22Rv1 (cell line): ENCODE measurements around the gene ZDHHC6.

Source experiments
- ZFX ChIP-seq: fragments of 450-650 bp; IDR thresholded peaks from 2 replicates; pipeline ENCODE4 v1.6.1; 2017; ENCODE audit warnings: antibody characterized with exemption, borderline replicate concordance
- TF ChIP-seq, protein P1 (sequence below): fragments of 450-650 bp; IDR thresholded peaks from 2 replicates; pipeline ENCODE4 v1.5.1; 2017; ENCODE audit warnings: mild to moderate bottlenecking

DNA sequence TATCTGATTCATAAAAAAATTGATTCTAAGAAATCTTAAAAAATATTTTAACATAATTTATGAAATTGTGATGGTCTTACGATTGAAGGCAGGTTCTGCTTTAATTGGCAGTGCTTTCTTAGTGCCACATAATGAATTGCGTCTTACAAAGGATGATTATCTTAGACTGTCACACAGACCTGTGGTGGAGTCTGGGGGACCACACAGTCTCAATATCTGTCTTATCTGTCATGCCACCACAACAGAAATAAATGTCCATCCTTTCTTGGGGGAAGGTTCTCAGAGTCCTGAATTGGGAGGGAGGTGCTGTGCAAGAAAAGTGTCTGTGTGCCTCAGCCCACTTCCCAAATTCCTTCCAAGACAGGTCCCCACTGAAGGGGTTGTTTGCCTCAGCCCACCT, 34.0 kb downstream of the ZDHHC6 start:
- TF ChIP-seq, protein P1, sequence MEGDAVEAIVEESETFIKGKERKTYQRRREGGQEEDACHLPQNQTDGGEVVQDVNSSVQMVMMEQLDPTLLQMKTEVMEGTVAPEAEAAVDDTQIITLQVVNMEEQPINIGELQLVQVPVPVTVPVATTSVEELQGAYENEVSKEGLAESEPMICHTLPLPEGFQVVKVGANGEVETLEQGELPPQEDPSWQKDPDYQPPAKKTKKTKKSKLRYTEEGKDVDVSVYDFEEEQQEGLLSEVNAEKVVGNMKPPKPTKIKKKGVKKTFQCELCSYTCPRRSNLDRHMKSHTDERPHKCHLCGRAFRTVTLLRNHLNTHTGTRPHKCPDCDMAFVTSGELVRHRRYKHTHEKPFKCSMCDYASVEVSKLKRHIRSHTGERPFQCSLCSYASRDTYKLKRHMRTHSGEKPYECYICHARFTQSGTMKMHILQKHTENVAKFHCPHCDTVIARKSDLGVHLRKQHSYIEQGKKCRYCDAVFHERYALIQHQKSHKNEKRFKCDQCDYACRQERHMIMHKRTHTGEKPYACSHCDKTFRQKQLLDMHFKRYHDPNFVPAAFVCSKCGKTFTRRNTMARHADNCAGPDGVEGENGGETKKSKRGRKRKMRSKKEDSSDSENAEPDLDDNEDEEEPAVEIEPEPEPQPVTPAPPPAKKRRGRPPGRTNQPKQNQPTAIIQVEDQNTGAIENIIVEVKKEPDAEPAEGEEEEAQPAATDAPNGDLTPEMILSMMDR = no peak
- TF ChIP-seq ZFX = no peak
